GM21360 (cell line): ENCODE measurements around the gene CHN2.
"Not testable (repeated sequence)": the region's sequence is repeated elsewhere in the genome, so short reads cannot be mapped to it uniquely, and the experiment has no call there.

Source experiments
- ATAC-seq: cut with Tn5 transposase; IDR thresholded peaks from one replicate; pipeline ENCODE4 v1.9.1; 2021; ENCODE audit warnings: mild to moderate bottlenecking, moderate library complexity; ENCODE audit not compliant: unreplicated experiment

The CHN2 gene

GRCh38 chr7:29254591-29254990 is 60.0 kb downstream of the CHN2 start:
- no peak for ATAC-seq

- no peak for ATAC-seq
Observed at GRCh38 chr7:29255199-29255878, 60.8 kb downstream of the CHN2 start.

GRCh38 chr7:29255906-29256692 is 61.5 kb downstream of the CHN2 start:
- ATAC-seq, result no peak

GRCh38 chr7:29256693-29257002 is 62.1 kb downstream of the CHN2 start:
- ATAC-seq, result no peak

- no peak for ATAC-seq
Observed at GRCh38 chr7:29258951-29259350, 64.4 kb downstream of the CHN2 start.

- ATAC-seq, result no peak
Observed at GRCh38 chr7:29262191-29262917, 67.8 kb downstream of the CHN2 start.

- not testable (repeated sequence) for ATAC-seq
Observed at GRCh38 chr7:29263601-29264207, 69.1 kb downstream of the CHN2 start.

- no peak for ATAC-seq
Observed at GRCh38 chr7:29265208-29265923, 70.8 kb downstream of the CHN2 start.

GRCh38 chr7:29269935-29270334 is 75.4 kb downstream of the CHN2 start:
- ATAC-seq, result no peak

- ATAC-seq, result no peak
Observed at GRCh38 chr7:29270594-29271318, 76.2 kb downstream of the CHN2 start.

- no peak for ATAC-seq
Observed at GRCh38 chr7:29271319-29271658, 76.7 kb downstream of the CHN2 start.

GRCh38 chr7:29272057-29272456 is 77.5 kb downstream of the CHN2 start:
- ATAC-seq, result no peak

- ATAC-seq, result no peak
Observed at GRCh38 chr7:29274146-29275017, 79.8 kb downstream of the CHN2 start.

GRCh38 chr7:29275018-29275318 is 80.4 kb downstream of the CHN2 start:
- ATAC-seq, result no peak

- no peak for ATAC-seq
Observed at GRCh38 chr7:29275493-29275892, 80.9 kb downstream of the CHN2 start.

- no peak for ATAC-seq
Observed at GRCh38 chr7:29276199-29276598, 81.6 kb downstream of the CHN2 start.

GRCh38 chr7:29276806-29277205 is 82.2 kb downstream of the CHN2 start:
- ATAC-seq, result no peak

- no peak for ATAC-seq
Observed at GRCh38 chr7:29277436-29278215, 83.1 kb downstream of the CHN2 start.
